22Rv1 (cell line): ENCODE measurements around the gene PPP1R7.
"Not testable (repeated sequence)": the region's sequence is repeated elsewhere in the genome, so short reads cannot be mapped to it uniquely, and the experiment has no call there.

Experiments used
- H3K27ac ChIP-seq: fragments of 450-650 bp; 2 replicates; pipeline ENCODE4 v1.5.1; 2017
- CTCF ChIP-seq: fragments of 450-650 bp; IDR thresholded peaks from 2 replicates; pipeline ENCODE4 v1.5.1; 2017; ENCODE audit warnings: mild to moderate bottlenecking
- ZFX ChIP-seq: fragments of 450-650 bp; IDR thresholded peaks from 2 replicates; pipeline ENCODE4 v1.6.1; 2017; ENCODE audit warnings: antibody characterized with exemption, borderline replicate concordance

PPP1R7 gene

GRCh38 chr2:241189093-241189855 lies 39.0 kb downstream of the PPP1R7 start:
- H3K27ac ChIP-seq, result peak overlapping the region; percentile 42
- TF ChIP-seq CTCF (no peak), ZFX (no peak)

GRCh38 chr2:241189856-241190201 lies 39.6 kb downstream of the PPP1R7 start:
- no peak overlapping the region for H3K27ac ChIP-seq
- no peak for TF ChIP-seq CTCF
- TF ChIP-seq ZFX, result no peak

- TF ChIP-seq ZFX (no peak), CTCF (no peak)
- no peak overlapping the region for H3K27ac ChIP-seq
Observed at GRCh38 chr2:241190291-241190981, 40.2 kb downstream of the PPP1R7 start.

GRCh38 chr2:241191081-241191480 lies 40.8 kb downstream of the PPP1R7 start:
- TF ChIP-seq ZFX, result no peak
- TF ChIP-seq CTCF, result no peak
- no peak overlapping the region for H3K27ac ChIP-seq

GRCh38 chr2:241193271-241193670 lies 43.0 kb downstream of the PPP1R7 start:
- no peak for TF ChIP-seq ZFX
- no peak for TF ChIP-seq CTCF
- H3K27ac ChIP-seq, result no peak overlapping the region

GRCh38 chr2:241194811-241195210 lies 44.5 kb downstream of the PPP1R7 start:
- TF ChIP-seq CTCF, result no peak
- TF ChIP-seq ZFX, result no peak
- no peak overlapping the region for H3K27ac ChIP-seq

- TF ChIP-seq CTCF, result no peak
- TF ChIP-seq ZFX, result no peak
- H3K27ac ChIP-seq, result no peak overlapping the region
Observed at GRCh38 chr2:241195506-241196130, 45.4 kb downstream of the PPP1R7 start.

- H3K27ac ChIP-seq, result not testable (repeated sequence)
Observed at GRCh38 chr2:241197246-241197645, 47.0 kb downstream of the PPP1R7 start.
